GM19452 (cell line): ENCODE results near the gene OR10D3.
"Not testable (repeated sequence)": the region's sequence is repeated elsewhere in the genome, so short reads cannot be mapped to it uniquely, and the experiment has no call there.

Experiments used
- ATAC-seq: cut with Tn5 transposase; IDR thresholded peaks from one replicate; pipeline ENCODE4 v1.9.1; 2021; ENCODE audit not compliant: unreplicated experiment

OR10D3 gene, protein sequence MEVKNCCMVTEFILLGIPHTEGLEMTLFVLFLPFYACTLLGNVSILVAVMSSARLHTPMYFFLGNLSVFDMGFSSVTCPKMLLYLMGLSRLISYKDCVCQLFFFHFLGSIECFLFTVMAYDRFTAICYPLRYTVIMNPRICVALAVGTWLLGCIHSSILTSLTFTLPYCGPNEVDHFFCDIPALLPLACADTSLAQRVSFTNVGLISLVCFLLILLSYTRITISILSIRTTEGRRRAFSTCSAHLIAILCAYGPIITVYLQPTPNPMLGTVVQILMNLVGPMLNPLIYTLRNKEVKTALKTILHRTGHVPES

DNA sequence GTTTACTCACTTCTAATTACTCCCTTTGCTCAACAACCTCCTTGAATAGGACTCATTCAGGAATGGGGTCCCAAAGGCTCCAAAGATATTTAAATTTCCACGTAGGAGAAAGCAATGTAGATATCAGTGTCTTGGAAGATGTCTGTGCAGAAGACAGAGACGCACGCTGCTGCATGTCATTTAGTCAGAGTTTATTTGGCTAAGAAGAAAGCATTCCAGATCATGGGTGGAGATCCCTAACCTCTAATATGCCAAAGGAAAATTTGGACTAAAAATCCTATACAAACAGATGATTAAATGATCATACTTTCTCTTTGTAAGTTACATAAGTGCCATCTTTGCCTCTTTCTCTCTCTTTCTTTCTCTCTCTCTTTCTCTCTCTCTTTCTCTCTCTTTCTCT, at the start of gene OR10D3:
Gene OR10D3, plus strand, starts transcription at position 278 of the 400 bp plus-strand sequence. CDS start 1,925 bp downstream, outside the sequence.
- ATAC-seq, result no peak

DNA sequence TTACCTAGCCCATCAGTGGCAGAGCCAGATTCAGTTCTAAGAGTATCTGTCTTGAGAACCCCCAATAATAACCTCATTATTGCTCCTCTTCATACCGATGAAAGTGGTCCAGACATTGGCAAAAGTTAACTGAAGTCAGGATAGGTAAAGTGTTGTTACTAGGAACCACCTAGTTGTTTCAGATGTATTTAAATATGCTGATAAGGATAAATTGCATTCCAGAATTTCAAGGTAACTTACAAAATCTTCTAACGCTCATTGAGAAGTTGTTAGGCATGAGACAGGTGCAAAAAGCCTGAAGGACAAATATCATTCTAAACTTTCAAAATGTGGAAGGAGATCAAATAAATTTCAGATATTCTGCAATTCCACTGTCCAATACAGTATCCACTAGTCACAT, 40.1 kb upstream of the OR10D3 start:
- ATAC-seq, result no peak

DNA sequence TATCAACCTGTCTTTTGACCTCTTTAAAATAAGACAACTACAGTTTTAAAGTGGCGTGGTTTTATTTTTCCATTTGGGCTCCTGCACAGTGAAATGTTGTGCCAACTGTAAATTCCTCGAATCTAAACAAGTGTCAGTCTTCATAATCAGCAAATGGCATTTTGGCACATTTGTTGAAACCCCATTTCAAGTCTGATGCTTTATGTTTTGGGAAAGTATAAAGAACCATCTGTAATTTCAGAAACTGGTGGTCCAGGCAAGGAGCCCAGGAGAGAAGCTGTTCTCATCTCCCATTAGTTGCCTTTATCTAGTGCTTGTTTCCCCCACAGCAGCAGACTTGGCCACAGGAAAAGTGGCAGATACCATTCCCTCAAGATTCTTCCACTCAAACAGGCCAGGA, 35.2 kb upstream of the OR10D3 start:
- ATAC-seq, result no peak

DNA sequence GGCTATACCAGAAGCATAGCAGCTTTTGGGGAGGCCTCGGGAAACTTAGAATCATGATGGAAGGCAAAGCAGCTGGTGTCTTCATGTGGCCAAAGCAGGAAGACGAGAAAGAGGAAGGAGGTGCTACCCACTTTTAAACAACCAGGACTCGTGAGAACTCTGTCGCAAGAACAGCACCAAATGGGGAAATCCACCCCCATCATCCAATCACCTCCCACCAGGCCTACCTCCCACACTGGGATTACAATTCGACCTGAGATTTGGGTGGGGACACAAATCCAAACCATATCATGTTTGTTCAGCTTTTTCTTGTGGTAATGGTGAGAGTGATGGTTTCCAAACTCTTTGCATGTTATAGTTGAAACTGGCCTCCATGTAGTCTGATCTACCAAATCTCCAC, 32.5 kb upstream of the OR10D3 start:
- no peak for ATAC-seq

DNA sequence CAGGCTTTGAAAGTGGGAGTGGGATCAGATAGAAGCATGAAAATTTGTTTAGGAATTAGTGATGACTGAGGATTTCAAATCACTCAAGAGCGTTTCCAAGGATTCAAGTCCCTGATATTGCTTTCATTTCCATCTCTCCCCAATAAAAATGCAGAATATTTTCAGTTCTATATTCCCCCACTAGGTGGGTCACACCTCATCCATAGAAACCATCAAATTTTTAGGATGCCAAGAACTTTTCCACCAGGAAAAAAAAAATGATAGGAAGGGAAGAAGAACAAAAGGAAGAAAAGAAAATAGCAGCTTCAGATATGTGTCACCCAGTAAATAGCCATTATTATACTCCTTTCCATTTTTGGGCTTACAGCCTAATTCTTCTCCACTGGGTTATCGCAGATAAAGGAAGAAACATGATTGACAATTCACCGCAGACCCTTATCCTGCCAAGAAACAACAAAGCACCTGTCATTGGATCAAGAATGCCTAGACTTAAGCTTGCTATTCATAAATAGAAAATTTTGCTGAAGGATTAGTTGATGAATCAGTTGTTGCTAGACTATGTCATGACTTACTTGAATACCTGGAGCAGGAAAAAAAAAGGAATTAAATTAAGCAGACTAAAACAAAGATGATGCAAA, 30.3 kb upstream of the OR10D3 start:
- no peak for ATAC-seq

DNA sequence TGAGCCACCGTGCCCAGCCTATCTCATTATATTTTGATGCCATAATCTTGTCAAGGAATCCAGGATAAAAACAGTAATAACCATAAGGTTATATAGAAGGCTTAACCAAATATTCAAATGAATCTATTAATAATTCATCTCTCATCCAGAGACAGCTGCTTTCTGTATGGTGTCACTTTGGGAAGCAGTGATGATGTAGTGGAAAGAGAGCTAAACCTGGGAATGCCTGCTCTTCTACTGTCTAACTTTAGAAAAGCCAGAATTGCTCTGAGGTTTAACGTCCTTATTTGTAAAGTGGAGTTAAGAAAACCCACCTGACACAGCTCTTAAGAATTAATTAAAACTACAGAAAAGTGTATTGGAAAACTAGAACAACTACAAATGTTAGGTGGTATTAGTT, 29.3 kb upstream of the OR10D3 start:
- ATAC-seq, result no peak

DNA sequence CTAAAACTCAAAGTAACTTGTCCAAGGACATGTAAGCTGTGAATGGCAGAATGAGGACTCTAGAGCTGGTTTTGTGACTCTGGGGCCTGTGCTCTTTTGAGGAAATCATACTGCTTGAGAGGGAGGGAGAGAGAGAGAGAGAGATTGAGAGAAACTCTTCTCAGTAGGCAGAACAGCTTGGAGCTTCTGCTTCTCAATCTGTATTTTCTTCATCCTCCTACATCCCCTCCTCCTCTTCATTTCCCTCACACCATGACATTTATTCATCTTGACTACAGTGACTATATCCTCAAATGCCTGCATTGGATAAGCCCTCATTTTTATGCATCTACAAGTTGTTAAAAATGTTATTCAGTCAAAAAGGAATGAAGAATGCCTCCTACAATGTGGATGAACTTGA, 23.7 kb upstream of the OR10D3 start:
- ATAC-seq, result no peak

DNA sequence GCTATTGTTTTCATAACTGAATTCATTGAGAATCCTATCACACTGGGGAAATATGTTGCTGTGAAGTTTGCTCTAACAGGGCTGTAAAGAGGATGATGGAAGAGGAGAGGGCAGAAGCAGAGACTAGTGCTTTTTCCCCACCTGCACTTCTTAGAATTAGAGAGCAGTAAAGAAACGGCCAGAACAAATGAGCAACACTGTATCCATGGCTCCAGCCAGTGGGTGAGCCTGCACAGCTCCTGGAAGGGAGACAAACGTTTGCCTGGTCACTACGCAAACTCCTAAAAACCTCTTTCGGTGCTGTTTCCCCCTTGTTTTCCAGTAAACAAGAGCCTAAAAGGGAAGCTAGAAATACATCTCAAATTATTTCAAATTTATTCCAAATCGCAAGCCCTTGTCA, 22.2 kb upstream of the OR10D3 start:
- no peak for ATAC-seq

DNA sequence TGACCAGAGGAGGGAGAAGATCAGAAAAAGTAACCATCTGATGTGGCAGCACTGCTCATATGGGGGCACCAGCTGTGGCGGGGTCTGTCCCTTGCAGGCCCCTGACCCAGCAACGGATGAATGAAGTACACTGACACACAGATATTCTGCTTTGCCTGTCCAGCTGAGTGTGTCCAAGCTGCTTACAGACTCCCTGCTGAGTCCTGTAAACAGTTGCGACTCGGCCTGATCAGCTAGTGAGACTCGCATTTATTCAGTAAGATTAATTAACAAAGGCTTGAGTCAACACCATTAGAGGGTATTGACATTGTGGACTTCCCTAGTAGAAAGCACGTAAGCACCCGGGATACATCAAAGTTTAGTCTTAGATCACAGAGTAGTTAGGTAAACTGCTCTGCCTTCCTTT, 15.3 kb upstream of the OR10D3 start:
- ATAC-seq, result no peak

DNA sequence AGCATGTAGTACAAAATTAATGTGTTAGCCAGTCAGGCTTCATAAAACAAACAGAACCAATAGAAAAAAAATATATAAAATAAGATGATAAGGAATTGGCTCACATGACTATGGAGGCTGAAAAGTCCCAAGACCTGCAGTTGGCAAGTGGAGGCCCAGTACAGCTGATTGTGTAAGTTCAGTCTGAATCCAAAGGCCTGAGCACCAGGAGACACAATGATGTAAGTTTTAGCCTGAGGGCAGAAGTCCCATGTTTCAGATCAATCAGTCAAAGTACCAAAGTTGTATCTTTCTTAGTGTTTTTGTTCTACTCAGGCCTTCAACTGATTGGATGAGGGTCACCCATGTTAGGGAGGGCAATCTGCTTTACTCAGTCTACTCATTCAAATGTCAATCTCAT, 14.3 kb upstream of the OR10D3 start:
- ATAC-seq, result no peak

DNA sequence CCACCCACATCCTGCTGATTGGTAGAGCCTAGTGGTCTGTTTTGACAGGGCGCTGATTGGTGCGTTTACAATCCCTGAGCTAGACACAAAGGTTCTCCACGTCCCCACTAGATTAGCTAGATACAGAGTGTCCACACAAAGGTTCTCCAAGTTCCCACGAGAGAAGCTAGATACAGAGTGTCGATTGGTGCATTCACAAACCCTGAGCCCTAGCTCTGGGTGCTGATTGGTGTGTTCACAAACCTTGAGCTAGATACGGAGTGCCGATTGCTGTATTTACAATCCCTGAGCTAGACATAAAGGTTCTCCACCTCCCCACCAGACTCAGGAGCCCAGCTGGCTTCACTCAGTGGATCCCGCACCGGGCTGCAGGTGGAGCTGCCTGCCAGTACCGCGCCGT, 12.8 kb upstream of the OR10D3 start:
- ATAC-seq, result not testable (repeated sequence)

DNA sequence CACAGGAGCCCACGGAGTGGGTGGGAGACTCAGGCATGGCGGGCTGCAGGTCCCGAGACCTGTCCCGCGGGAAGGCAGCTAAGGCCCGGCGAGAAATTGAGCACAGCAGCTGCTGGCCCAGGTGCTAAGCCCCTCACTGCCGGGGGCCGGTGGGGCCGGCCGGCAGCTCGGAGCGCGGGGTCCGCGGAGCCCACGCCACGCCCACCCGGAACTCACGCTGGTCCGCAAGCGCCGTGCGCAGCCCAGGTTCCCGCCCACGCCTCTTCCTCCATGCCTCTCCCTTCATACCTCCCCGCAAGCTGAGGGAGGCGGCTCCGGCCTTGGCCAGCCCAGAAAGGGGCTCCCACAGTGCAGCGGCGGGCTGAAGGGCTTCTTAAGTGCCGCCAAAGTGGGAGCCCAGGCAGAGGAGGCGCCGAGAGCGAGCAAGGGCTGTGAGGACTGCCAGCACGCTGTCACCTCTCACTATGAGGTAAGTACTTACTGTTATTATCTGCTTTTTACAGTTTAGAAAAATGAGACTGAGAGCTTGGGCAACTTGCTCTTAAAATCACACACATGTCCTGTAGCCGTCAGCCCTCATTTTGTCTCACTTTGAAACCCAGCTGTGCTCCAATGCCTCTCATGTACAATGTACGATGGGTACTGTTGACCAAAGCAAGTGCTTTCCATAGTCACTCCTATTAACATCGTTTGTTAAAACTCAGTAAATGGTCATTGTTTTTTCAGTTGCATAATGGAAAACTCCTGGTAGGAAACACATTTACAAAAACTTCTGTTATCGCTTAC, 12.2 kb upstream of the OR10D3 start:
- no peak for ATAC-seq

DNA sequence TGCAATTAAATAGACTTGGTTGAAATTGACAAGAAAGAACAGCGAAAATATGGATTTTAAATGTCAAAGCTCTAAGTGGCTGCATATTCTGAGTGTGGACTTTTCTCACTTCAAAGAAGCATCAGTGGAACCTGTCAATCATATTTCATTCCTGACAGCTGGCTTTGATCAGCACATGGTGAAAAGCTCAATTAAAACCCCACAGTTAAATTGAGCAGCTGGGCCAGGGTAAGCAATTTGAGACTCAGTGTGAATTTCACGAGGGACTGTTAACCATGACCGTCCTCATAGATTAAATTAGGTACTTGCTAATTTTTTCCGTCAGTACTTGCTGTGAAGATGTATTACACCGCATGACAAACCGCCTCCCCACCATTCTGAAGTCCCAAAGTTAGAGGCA, 11.0 kb upstream of the OR10D3 start:
- no peak for ATAC-seq

DNA sequence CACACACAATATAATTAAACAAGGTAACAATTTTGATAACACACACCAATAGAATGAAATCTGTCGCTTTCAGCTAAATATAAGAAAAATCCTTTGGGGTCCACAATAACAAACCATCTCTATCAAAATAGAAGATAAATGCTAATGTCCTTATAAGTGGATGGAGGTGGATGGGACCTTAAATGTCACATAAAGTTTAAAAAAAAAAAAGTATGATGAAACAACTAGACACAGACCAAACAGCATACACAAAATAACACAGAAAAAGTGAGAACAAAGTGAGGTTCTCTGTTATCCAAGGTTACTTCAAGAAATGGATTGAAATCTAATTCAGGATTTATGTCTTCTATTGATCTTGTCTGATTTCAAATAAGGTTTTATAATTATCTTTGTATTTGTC, 10.5 kb upstream of the OR10D3 start:
- no peak for ATAC-seq

DNA sequence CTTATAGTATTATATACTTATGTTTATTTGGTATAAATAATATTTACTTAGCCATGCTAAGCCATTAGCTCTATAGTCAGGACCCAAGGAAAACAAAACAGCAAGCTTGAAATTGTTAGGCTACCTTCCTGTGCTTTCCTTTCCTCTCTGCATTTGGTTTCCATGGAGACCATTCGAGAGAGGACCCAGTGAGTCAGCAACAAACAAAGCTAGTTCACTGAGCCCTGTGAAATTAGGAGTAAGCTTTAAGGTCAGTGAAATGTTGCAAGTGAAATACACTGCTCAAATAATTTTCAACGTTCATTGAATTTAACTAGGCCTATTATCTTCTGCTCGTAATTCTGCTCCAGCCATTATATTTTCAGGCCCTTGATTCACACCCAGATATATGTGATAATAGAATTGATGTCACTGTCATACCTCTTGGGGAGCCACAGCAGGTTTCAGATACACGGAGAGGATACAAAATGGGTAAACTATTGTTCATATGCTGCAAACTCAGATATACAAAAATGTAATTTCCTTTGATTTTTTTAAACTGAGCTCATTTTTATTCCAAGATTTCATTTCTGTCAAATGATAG, 9.1 kb upstream of the OR10D3 start:
- no peak for ATAC-seq

DNA sequence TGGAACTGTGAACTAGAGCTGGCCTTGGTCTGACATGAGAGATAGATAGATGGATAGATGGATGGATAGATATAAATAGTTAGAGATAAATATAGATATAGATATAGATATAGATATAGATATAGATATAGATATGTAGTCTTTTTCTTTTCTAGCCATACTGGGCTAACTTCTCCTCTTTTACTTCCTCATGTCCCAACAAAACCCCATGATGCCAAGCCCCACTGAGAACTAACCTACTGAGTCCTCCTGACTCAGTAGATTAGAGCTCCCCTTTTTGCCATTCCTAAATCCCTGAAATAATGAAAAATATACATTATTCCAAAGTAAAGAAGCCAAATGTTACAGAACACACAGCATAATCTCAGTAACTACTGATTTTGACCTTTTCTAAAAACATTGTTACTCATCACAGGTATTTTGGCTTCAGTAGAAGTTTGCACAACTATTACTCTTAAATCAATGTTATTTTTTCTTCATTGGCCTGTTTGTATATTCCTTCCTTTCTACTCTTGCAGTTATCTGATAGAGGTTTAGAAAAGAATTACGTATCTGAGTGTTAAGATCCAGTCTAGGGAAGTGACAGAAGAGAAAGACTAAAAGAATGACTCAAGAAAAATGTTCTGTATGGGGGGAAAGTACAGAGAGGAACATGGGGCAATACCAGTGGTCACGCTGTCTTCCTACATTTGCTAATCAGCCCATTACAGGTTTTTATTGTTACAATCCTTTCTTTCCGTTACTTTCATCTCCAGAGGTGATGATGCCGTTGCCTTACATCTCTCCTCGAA, 6.0 kb upstream of the OR10D3 start:
- ATAC-seq, result no peak

DNA sequence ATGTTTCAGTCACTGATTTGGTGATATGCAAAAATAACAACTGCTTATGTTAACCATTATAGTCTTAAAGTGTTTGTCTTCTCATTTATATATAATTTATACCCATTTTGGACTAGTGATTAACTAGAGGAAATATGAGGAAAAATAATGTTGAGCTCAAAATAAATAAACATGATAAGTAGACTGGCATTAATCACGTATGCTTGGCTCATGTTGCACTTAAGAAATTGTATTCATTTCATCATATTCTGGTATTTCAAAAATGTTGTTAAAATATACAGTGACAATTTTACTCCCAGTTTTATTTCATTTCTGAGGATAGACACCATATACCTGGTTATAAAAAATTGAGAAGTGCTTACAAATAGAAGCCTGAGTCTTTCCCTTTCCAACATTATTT, 3.8 kb upstream of the OR10D3 start:
- ATAC-seq, result no peak

DNA sequence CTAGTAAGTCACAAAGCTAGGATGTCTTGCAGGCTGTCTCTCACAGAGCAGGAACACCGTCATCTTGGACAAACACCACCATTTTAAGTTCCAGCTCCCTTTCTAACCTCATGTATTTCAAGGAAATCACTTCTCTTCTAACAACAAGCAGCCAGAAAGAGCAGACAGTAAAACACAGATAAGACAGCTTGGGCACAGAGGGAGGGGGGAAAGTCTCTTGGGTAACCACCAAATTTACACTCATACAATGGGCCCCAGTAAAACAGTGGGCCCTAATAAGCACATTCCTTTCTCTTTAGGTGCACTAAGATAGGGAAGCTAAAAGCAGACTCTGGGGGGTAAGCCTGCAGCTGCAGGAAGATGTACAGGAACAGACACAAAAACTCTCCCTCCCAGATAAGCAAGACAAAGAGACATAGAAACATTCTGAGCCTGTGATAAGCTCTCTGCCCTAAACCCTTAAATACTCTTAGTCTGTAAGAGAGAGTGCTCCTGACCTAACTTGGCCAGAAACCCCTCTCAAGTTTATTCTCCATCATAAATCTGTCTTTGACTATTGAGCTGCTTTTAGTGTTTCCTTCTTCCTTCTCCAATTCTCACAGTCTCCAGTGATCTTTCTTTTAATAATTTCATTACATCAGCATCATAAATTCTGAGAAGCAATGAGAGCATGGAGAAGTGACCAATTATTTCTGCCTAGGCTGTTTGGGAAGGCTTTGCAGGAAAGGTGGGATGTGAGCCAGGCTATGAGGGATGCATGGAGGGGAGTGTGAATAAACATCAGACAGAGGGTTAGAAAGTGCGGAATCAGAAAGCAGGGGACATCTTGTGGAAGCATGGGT, 7.4 kb downstream of the OR10D3 start:
- ATAC-seq, result no peak

DNA sequence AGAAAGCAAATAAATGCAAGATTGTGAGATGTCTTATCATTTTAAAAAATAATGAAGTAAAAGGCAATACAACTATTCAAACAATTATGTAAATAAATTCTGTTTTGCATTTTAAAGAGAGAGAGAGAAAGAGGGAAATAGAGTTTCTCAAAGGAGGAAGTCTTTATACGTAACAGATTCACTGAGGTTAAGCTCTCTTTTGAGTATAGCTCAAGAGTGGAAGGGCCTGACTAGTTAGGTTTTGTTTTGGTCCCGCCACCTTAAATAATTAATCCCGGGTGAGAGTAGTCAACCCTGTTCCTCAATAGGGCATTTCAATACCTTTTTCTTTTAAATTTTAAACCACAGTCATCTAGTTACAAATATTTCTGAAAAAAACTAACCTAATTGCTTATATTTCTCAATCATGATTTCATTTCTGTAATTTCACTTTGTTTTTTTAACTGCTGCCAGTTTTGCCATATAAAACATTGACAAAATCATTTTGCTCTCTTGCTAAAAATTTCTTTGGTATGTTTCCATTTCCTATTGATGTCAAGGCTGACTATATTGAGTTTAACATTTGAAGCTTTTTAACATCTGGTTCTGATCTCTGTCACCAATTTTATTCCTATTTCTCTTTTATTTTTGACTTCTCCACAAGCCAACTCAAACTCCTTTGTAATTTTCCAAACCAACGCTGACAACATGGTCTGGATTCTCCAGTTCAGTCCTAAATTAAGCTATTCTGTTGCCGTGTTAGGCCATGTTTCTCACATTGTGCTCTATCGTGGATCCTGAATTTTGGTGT, 10.3 kb downstream of the OR10D3 start:
- ATAC-seq, result peak; percentile 79
